Ovary (tissue), 3 donors: ENCODE data around the gene NOXA1.

ENCODE experiments used
- EP300 ChIP-seq: sonication (generic); formaldehyde crosslinking; IDR thresholded peaks from one replicate; pipeline ENCODE4 v1.6.1; 2017; ENCODE audit warnings: antibody characterized with exemption
- POLR2A ChIP-seq: fragments of 450-650 bp; IDR thresholded peaks from one replicate; pipeline ENCODE4 v1.6.1; 2017; ENCODE audit warnings: antibody characterized with exemption, mild to moderate bottlenecking, moderate library complexity
- TF ChIP-seq, protein P1 (sequence below), 3 donors: fragments of 450-650 bp in 2 of 3; fragments of 200-600 bp in 1 of 3; IDR thresholded peaks; one replicate each; pipeline versions ENCODE4 v1.5.1 to v1.8.0; 2016 to 2022; ENCODE audit warnings: antibody characterized with exemption in 3 of 3, mild to moderate bottlenecking in 1 of 3
- donor health status: DM: no; HTN: no; CAD: no.

DNA sequence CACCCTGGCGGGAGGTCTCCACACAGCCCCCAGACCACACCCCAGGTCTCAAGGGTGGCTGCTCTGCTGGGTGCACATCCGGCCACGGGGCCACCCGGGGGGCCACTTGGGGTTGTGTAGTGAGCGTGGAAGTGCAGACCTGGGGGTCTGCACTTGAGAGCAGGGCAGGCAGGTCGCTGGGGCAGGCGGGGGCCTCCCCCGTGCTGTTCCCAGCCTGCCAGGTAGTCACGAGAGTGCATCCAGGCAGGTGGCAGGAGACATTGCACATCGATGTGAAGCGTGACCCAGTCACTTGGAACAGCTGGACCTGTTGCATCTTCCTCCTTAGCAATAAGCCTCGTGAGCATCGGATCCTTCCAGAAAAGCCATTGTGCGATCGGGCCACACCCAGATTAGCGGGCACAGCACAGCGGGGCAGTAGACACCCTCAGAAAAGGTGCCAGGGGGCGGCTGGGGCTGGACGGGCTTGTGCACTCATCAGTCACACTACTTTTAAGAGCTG, 22.8 kb downstream of the NOXA1 start:
- TF ChIP-seq POLR2A (no peak), EP300 (no peak)
- TF ChIP-seq, protein P1, sequence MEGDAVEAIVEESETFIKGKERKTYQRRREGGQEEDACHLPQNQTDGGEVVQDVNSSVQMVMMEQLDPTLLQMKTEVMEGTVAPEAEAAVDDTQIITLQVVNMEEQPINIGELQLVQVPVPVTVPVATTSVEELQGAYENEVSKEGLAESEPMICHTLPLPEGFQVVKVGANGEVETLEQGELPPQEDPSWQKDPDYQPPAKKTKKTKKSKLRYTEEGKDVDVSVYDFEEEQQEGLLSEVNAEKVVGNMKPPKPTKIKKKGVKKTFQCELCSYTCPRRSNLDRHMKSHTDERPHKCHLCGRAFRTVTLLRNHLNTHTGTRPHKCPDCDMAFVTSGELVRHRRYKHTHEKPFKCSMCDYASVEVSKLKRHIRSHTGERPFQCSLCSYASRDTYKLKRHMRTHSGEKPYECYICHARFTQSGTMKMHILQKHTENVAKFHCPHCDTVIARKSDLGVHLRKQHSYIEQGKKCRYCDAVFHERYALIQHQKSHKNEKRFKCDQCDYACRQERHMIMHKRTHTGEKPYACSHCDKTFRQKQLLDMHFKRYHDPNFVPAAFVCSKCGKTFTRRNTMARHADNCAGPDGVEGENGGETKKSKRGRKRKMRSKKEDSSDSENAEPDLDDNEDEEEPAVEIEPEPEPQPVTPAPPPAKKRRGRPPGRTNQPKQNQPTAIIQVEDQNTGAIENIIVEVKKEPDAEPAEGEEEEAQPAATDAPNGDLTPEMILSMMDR (IDR thresholded peaks at IDR 0.05), result no peak
